Nasal cavity respiratory epithelium epithelial cell of viscerocranial mucosa (primary cell): ENCODE results near the gene FLAD1. TPM values are rescaled to one million over a fixed set of nuclear protein-coding genes. Genes with fewer than 3 reads are reported as not detected.

ENCODE experiments used
- total RNA-seq: library from RNA; depleted of rRNA; stranded (reverse); fragments of >200 nt; gene quantifications from 2 replicates; pipeline ENCODE4 v1.2.3, GENCODE V29; 2014

FLAD1 gene
- total RNA-seq: 49.9 and 57.1 TPM in 2 replicates

DNA sequence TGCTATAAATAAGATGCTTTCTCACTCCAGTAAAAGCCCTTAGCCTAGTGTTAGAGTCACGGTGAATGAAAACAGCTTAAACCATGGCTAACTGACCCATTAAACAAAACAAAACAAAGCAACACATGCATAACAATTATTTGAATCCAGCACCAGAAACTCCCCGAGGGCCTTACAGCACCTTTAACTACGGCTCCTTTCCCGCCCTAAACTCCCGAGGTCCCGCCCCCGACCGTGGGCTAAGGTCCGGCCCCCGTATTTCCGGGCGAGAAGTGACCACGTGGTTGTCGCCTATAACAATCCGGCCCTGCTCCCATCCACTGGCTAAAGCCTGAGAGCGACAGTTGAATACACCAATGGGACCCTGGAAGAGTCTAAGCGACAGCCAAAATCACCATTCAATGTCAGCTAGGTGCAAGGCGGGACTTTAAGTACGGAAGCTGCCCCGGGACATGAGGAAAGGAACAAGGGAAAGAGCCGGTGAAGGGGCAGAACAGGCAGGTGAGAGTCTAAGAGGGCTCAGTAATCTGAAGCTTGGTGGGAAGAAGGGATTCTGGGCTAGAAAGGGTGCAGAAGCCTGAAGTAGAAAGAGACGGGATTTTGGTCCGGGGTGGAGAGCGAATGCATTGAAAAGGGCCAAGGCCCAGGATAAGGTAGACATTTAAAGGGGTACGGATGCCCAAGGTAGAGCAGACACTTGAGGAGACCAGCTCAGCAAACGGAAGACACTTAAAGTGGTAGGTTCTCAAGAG lies at the start of gene FLAD1:
TSS of gene FLAD1 (plus strand) at position 448 of the 752 bp plus-strand sequence. CDS start 351 bp downstream, outside the sequence.

DNA sequence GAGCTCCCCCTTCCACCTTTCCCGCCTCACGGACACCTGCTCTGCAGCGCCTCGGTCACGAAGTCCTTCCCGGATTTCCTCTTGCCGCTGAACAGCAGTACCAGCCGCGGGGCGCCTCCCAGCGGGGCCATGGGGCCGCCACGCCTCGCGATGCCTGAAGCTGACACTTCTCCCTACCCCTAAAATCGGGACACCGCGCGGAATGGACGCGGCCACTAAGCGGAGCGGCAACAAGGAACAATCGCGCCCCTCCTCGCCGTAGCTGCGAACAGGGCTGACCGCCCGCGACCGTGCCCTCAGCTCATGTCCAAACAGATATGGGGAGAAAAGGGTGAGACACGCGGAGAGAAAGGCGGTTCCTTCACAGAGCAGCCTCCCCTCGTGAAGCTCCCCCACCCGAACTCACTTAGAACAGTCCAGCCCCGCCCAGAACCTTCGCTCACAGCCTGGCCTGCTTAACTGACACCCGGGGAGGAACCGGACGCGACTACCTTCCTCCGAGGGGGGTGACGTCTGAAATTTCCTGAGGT lies 46.5 kb upstream of the FLAD1 start, which contains the start of gene PMVK:
TSS of gene PMVK (minus strand) at position 165 of the 530 bp plus-strand sequence. CDS start at position 131, 34 bp downstream.

DNA sequence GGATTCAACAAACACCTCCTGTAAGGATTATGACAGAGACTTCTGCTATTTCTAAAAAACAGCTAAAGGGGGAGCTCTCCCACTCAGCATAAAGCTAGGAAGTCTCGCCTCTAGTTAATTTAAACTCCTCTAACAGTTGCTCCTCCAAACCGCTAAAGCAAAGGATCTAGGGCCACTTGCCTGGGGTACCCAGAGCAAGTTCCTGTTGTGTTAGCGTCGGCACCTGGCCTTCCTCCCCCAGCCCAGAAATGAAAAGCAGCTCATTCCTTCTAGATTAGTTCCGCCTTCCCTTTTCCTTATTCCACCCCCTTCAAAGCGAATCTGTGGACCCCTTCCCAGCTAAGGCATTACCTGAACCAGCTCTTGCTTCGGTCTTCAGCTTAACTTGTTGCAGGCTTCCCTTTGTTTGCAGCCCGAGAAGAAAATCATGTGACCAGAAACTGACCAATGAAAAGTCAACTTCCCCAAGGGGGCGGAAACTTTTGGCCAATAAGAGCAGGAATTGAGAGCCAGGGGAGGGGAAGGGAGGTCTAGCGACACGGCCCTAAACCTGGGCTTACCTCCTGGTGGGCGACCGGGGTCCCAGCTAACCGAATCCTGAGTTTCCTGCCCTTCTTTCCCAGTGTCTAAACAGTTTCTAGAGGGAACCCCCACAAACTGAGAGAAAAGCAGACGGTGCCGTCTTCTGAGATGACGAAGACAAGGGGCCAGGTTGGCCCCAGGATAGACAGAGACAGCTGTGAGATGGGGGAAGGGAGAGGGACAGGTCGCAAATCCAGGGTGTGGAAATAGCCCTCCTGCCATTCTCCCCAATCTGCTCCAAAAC lies 27.2 kb upstream of the FLAD1 start, which contains the start of gene PBXIP1:
TSS of gene PBXIP1 (minus strand) at position 382 of the 826 bp plus-strand sequence. CDS start 2,378 bp downstream, outside the sequence.

DNA sequence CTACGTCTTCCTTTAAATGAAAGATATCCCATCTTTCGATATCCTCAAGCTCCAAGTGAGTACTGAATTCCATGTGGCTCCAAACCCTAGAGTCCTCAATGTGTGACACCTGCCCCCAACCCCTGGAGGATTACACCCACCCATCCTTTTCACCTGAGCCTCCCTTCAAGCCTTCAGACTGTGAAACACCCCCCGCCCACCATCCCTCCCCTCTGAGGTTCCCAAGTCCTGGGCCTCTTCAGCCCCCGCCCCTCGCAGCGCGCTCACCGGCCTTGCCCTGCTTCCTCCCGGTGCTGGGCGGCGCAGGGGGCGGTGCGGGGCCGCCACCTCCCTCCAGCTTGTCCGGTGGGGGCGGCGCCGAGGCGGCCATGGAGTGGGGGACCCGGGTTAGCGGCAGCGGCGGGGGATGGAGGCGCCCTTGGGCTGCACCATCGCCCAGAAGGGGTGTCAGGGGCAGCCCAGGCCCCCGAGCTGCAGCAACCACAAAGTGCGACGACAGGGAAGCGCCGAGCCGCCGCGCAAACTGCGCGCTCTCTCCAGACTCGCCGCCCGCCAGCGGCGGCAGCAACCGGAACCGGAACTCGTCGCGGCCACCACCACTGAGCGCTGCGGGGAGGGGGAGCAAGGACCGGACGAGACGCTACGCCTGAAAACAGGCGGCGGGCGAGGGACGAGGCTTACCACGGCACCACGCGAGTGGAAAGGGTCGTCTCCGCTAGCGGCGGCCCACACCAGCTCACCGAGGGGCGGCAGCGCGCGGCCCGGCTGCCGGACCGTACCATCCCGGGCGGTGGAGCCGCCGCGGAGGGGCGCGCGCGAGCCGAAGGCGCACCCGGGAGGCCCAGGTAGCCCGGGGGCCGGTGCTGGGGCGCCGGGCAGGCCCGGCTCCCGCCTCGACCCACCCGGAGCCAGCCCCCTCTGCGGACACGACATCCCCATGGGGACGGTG lies 21.7 kb upstream of the FLAD1 start, which contains the start of gene PYGO2:
TSS of gene PYGO2 (minus strand) at position 576 of the 949 bp plus-strand sequence. CDS start at position 370, 206 bp downstream.

DNA sequence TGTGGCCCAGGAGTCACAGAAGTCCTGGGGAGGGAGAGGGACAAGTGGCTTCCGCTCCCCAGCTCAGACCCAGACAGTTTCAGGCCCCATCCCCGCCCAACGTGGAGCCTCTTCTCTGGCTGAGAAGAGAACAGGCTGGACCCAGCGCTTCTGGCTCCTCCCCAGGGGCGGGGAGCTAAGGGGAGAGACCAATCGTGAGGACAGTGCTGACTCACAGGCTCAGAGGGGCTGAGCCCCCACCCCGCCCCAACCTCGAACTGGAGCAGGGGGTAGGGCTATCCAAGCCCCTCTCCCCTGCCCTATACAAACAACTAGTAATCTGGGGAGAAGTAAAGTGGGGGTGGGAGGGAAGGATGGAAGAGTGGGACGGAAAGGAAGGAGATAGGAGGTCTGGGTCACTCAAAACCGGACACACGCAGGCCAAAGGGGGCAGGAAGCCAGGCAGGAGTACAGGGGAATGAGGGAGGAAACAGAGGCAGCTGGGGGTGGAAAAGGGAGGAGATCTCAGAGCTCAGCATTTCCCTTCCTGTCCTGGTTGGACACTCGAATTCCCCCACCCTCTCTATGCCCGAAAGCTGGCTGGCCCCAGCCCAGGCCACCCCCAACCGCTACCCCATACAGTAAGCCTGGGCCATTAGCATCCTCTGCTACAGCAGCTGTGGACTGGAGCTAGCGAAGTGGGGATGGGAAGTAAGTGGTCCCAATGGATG lies 12.4 kb upstream of the FLAD1 start, which contains the start of gene SHC1:
TSS of gene SHC1 (minus strand) at position 117 of the 710 bp plus-strand sequence. CDS start 221 bp downstream, outside the sequence.

DNA sequence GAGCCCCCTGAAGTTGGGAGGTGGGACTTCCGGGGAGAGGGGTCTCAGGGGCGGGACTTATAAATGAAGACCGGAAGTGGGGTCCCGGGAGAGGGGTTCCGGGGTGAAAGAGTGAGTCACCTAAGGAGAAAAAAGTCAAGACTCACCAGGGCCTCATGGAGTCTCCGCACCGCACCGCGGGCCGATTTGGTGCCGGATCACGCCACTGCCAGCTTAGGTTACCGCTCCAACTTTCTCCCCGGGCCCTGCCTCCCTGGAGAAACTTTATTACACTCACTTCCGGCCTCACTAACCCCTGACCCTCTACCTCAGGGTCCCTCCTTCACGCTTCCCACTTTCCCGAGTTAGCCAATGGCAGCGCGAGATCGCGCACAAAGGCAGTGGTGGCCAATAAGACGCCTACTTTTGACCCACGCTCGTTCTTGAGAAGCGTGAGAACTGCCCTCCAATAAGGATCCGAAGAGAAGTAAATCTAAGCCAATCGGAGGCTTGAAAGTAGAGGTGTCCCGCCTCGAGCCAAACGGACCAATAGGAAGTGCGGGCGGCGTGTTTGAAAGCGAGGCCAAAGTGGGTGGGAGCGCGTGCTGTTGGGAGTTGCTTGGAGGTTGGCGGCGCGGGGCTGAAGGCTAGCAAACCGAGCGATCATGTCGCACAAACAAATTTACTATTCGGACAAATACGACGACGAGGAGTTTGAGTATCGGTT lies 8.9 kb upstream of the FLAD1 start, which contains the start of gene CKS1B:
TSS of gene CKS1B (plus strand) at position 580 of the 706 bp plus-strand sequence. CDS start at position 645, 65 bp downstream.

DNA sequence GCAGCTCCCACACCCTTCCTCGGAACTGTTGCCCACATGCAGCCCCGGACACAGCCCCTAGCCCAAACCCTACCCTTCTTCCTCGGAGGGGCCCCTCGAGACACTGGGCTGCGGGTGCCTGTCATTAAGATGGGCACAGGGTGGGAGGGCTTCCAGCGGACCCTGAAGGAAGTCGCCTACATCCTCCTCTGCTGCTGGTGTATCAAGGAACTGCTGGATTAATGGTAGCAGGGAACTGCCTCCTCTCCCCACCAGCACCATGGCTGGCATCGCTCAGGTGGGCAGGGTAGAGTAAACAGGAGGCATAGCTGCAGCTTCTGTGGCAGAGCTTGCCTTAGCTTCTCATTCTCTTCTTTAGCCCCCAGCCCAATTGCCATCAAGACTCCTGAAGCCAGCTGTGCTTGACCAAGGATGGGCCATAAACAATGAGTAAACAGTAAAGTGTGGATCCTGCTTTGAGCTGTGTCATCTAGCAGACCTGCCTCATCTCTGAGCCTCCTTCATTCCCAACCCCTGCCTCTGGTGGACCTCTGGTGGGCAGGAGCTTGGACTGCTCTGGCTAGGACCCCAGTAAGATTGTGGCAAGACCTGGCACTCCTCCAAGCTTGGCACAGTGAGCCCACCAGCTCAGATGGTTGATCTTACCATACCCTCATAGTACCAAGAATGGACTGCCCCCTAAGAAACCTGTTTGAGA lies 10.6 kb downstream of the FLAD1 start, which contains the start of gene LENEP:
TSS of gene LENEP (plus strand) at position 15 of the 697 bp plus-strand sequence. CDS start at position 37, 22 bp downstream.

DNA sequence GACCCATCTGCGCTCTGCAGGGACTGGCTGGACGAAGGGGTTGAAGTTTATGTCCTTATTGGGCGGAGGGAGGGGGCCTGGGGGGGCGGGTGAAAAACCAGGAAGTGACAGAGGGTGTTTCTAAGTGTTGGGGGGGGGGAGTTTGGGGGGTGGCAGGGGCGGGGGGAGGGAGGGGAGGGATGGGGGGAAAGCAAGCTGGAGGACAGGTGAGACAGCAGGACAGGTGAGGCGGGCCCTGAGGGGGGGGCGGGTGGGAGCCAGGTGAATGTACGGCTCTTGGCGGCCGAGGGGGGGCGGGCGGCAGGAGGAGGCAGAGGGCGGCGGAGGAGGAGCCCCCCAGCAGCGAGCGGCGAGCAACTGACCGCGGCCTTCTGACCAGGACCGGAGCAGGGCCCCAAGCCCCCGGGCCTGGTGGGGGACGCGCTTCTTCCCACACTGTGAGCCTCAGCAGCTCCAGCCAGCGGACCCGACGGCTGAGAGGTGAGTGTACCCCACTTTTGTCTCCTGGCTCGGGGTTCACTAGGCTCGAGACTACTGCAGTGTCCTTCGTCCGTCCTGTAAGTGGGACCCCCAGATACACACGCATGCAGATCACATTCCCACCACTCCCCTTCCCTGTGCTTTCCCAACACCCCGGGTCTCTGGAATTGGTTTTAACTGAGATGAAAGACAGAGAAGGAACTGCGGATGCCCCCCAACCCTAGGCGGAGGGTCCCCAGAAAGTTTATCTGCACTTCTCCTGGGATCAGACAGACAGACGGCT lies 19.5 kb downstream of the FLAD1 start, which contains the start of gene ZBTB7B:
TSS of gene ZBTB7B (plus strand) at position 339 of the 763 bp plus-strand sequence. CDS start 11,859 bp downstream, outside the sequence.

DNA sequence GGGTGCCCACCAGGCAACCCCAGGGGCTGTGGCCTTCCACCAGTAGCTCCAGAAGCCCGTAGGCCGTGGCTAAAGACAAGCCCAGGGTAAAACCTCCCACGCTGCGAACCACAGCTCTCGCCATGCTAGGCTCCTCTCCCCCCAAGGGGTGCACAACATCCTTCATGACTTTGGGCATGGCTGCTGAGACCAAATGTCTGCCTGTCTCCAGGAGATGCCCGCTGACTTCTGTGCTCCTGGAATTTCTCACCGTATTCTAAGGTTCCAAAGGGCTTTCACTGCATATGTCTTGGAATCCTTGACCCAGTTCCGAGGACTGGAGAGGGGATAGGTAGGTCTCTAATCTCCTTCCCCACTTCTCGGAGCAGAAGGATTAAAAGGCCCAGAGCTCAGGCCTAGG lies 50.4 kb downstream of the FLAD1 start, which contains the start of the genes DCST1 and DCST2:
TSS of gene DCST1 (plus strand) at position 301 of the 400 bp plus-strand sequence. CDS start 213 bp downstream, outside the sequence.
TSS of gene DCST2 (minus strand) at position 258 of the 400 bp plus-strand sequence. CDS start at position 178, 80 bp downstream.

Other genes starting within 250 kb of the FLAD1 start
- not detected in 2 replicates for gene KCNN3, start 113.1 kb upstream of the FLAD1 start, total RNA-seq
- gene PMVK, start 46.6 kb upstream of the FLAD1 start, total RNA-seq: 14.7 and 14.8 TPM in 2 replicates
- gene PBXIP1, start 27.2 kb upstream of the FLAD1 start, total RNA-seq: 22.6 and 72.8 TPM in 2 replicates
- gene PYGO2, start 21.6 kb upstream of the FLAD1 start, total RNA-seq: 11.6 and 15.4 TPM in 2 replicates
- 216 and 401 TPM in 2 replicates for gene SHC1, start 12.6 kb upstream of the FLAD1 start, total RNA-seq
- gene CKS1B, start 8.7 kb upstream of the FLAD1 start, total RNA-seq: 27.0 and 58.1 TPM in 2 replicates
- gene LENEP, start 10.2 kb downstream of the FLAD1 start, total RNA-seq: 1.00 TPM in 1 of 2 replicates, not detected in the other
- gene ZBTB7B, start 19.5 kb downstream of the FLAD1 start, total RNA-seq: 57.8 and 70.3 TPM in 2 replicates
- 0.34 and 0.36 TPM in 2 replicates for gene DCST2, start 50.4 kb downstream of the FLAD1 start, total RNA-seq
- not detected in 2 replicates for gene DCST1, start 50.5 kb downstream of the FLAD1 start, total RNA-seq
- gene ADAM15, start 68.0 kb downstream of the FLAD1 start, total RNA-seq: 178 and 228 TPM in 2 replicates
- 5.5 and 8.8 TPM in 2 replicates for gene EFNA4, start 80.4 kb downstream of the FLAD1 start, total RNA-seq
- gene EFNA3, start 95.5 kb downstream of the FLAD1 start, total RNA-seq: 4.1 and 8.4 TPM in 2 replicates
- 17.4 and 73.1 TPM in 2 replicates for gene EFNA1, start 144.5 kb downstream of the FLAD1 start, total RNA-seq
- 46.0 and 177 TPM in 2 replicates for gene SLC50A1, start 152.5 kb downstream of the FLAD1 start, total RNA-seq
- 8.5 and 22.2 TPM in 2 replicates for gene DPM3, start 157.2 kb downstream of the FLAD1 start, total RNA-seq
- 92.3 and 125 TPM in 2 replicates for gene KRTCAP2, start 190.0 kb downstream of the FLAD1 start, total RNA-seq
- 0.34 and 1.3 TPM in 2 replicates for gene TRIM46, start 190.5 kb downstream of the FLAD1 start, total RNA-seq
- gene THBS3, start 224.6 kb downstream of the FLAD1 start, total RNA-seq: 11.3 and 19.6 TPM in 2 replicates
- 25.9 and 49.2 TPM in 2 replicates for gene MTX1, start 225.4 kb downstream of the FLAD1 start, total RNA-seq